Testis (tissue), 2 donors: ENCODE measurements around the gene EML4.

ENCODE experiments used
- CTCF ChIP-seq, 3 experiments: fragments of 450-650 bp in 2 of 3; fragments of 200-600 bp in 1 of 3; sonication (generic) in 1 of 3; IDR thresholded peaks; one replicate each; pipeline ENCODE4 v1.5.1; 2016 to 2019; ENCODE audit warnings: antibody characterized with exemption in 3 of 3, mild to moderate bottlenecking in 2 of 3, moderate library complexity in 1 of 3
- POLR2A ChIP-seq: fragments of 450-650 bp; IDR thresholded peaks from one replicate; pipeline ENCODE4 v1.6.1; 2017; ENCODE audit warnings: antibody characterized with exemption, mild to moderate bottlenecking, moderate library complexity

- TF ChIP-seq CTCF (IDR thresholded peaks at IDR 0.05) (no peak), POLR2A (no peak)
Observed at GRCh38 chr2:42224422-42225067, 55.4 kb downstream of the EML4 start.
